Pancreas (tissue), 10 donors: ENCODE data around the gene RTEL1. TPM values are rescaled to one million over a fixed set of nuclear protein-coding genes. Genes with fewer than 3 reads are reported as not detected.

Experiments
- ATAC-seq, 4 donors: fragments of 200-7000 bp; cut with Tn5 transposase; one replicate each; pipeline versions ENCODE4 v1.8.0 to v1.9.1; 2020; ENCODE audit warnings: mild to moderate bottlenecking in 4 of 4, moderate library complexity in 4 of 4
- DNase-seq, 6 donors: peaks; one replicate each; pipeline ENCODE4 v3.0.0-alpha.2; 2020
- FAIRE-seq: peaks from 2 replicates; lab custom pipeline; 2012; peaks lifted over from hg19 to GRCh38; lab: Jason Lieb, UNC
- H3K27ac ChIP-seq, 4 donors: fragments of 200-600 bp; sonication (generic); 1 replicate in 3 of 4; 2 replicates in 1 of 4; pipeline versions ENCODE4 v1.5.0 to v1.8.0; 2020
- H3K27me3 ChIP-seq, 4 donors: fragments of 200-600 bp; one replicate each; pipeline ENCODE4 v1.8.0; 2021
- H3K36me3 ChIP-seq, 3 donors: fragments of 200-600 bp; sonication (generic) in 1 of 3; one replicate each; pipeline versions ENCODE4 v1.5.0 to v1.8.0; 2020 to 2021
- H3K4me1 ChIP-seq, 3 donors: fragments of 200-600 bp; one replicate each; pipeline ENCODE4 v1.8.0; 2021
- H3K4me3 ChIP-seq, 4 donors: fragments of 200-600 bp; sonication (generic) in 2 of 4; one replicate each; pipeline versions ENCODE4 v1.5.0 to v1.8.0; 2020 to 2021
- H3K9me3 ChIP-seq, 4 donors: fragments of 200-600 bp; one replicate each; pipeline ENCODE4 v1.8.0; 2021
- CTCF ChIP-seq, 4 donors: fragments of 200-600 bp; sonication (generic) in 3 of 4; IDR thresholded peaks; one replicate each; pipeline versions ENCODE4 v1.5.0 to v1.8.0; 2021; ENCODE audit warnings: antibody characterized with exemption in 4 of 4
- WGBS, 2 donors: extraction: QIAGEN DNeasy Blood & Tissue Kit; methylation state at CpG; one replicate each; pipeline ENCODE4 v1.1.7; 2013; 5-methylcytosine and 5-hydroxymethylcytosine counted together
- intact Hi-C, 3 donors: fragments of 100-400 bp; cut with DNase I; formaldehyde crosslinking; loops; one replicate each; pipeline versions ENCODE4 v1.11.1 to v1.14.2; 2022
- polyA plus RNA-seq, 2 donors: library from polyadenylated mRNA; stranded (reverse); fragments of 200-250 nt; gene quantifications; one replicate each; pipeline ENCODE4 v1.2.3, GENCODE V29; 2013
- total RNA-seq, 6 donors: library from RNA; stranded (reverse); fragmentation: NEBNext Ultra II Directional in 4 of 6; extraction: Animal tissue kit (Norgen Biotek cat#: 25700) in 4 of 6; gene quantifications; one replicate each; pipeline versions ENCODE4 v1.2.1 to v1.2.4, GENCODE V29; 2021 to 2023
- donor health status: healthy with polysubstance abuse.
- donor health status: DM: no; HTN: no; CAD: no; lungs with moderate emphysema.
- donor health status: DM: no; HTN: no; CAD: no.
- donor health status: control.
- donor health status: control.
- donor health status: Bipolar disorder and iron deficiency.
- donor health status: DM: yes; HTN: yes; CAD: no.
- donor health status: DM: no; HTN: no; CAD: no.
- donor health status: DM: no; HTN: no; CAD: no.
- donor health status: DM: yes; HTN: yes; CAD: no.

The RTEL1 gene
- total and polyA plus RNA-seq, 8 donors: 10.5 to 36.6 (median 15.0) TPM

GRCh38 chr20:63708301-63709148, 50.4 kb downstream of the RTEL1 start:
- H3K27me3 ChIP-seq: no peaks in the 10 kb centered on the region
- whole genome bisulfite sequencing, 2 donors: 18 to 20% methylated on average over 57 to 67 of the region's 67 CpGs
- ATAC-seq (peak in 1 of 4 donors; percentile 1), DNase-seq (peak in 5 of 6 donors; percentile 9 to 83 (median 33)), FAIRE-seq (no peak)
- no peaks in the 10 kb centered on the region for H3K9me3 ChIP-seq
- H3K27ac ChIP-seq: peak overlapping the region in 3 of 4 donors; percentile 71 to 73 (median 72)
- H3K36me3 ChIP-seq: peaks cover 4 to 9% (median 5%) of the 10 kb centered on the region in 3 donors
- intact Hi-C loops: no loop called here
- H3K4me1 ChIP-seq: peaks cover 0 to 16% (median 6%) of the 10 kb centered on the region in 3 donors
- TF ChIP-seq CTCF (IDR thresholded peaks at IDR 0.05): no peak
- peak overlapping the region; percentile 62 to 97 (median 77) for H3K4me3 ChIP-seq

GRCh38 chr20:63709149-63709527, 51.0 kb downstream of the RTEL1 start:
- Histone ChIP-seq H3K9me3 (no peaks in the 10 kb centered on the region), H3K27ac (no peak overlapping the region), H3K36me3 (peaks cover 4 to 9% (median 5%) of the 10 kb centered on the region in 3 donors), H3K27me3 (no peaks in the 10 kb centered on the region), H3K4me1 (peaks cover 0 to 16% (median 6%) of the 10 kb centered on the region in 3 donors), H3K4me3 (peak overlapping the region in 1 of 4 donors; percentile 97)
- DNase-seq (peak in 1 of 6 donors; percentile 18), ATAC-seq (no peak), FAIRE-seq (no peak)
- 84 to 92% methylated on average over 17 of the region's 17 CpGs for WGBS, 2 donors
- intact Hi-C loops: no loop called here
- no peak for TF ChIP-seq CTCF (IDR thresholded peaks at IDR 0.05)

- no peak for TF ChIP-seq CTCF (IDR thresholded peaks at IDR 0.05)
- intact Hi-C loops: no loop called here
- no peak overlapping the region for H3K27ac ChIP-seq
- no peaks in the 10 kb centered on the region for H3K27me3 ChIP-seq
- H3K4me1 ChIP-seq: peaks cover 0 to 15% (median 6%) of the 10 kb centered on the region in 3 donors
- H3K4me3 ChIP-seq: no peak overlapping the region
- no peak for ATAC-seq
- DNase-seq: no peak
- FAIRE-seq: no peak
- peaks cover 2 to 5% (median 4%) of the 10 kb centered on the region in 3 donors for H3K36me3 ChIP-seq
- no peaks in the 10 kb centered on the region for H3K9me3 ChIP-seq
- 81% methylated on average over 12 of the region's 12 CpGs for WGBS, 2 donors
Measured at GRCh38 chr20:63711085-63711645, 53.1 kb downstream of the RTEL1 start.

- DNase-seq: no peak
- intact Hi-C loops: no loop called here
- no peak overlapping the region for H3K27ac ChIP-seq
- FAIRE-seq: no peak
- no peak for ATAC-seq
- no peaks in the 10 kb centered on the region for H3K9me3 ChIP-seq
- no peak overlapping the region for H3K4me3 ChIP-seq
- TF ChIP-seq CTCF (IDR thresholded peaks at IDR 0.05): no peak
- no peaks in the 10 kb centered on the region for H3K27me3 ChIP-seq
- WGBS, 2 donors: 93 to 98% methylated on average over 1 of the region's 1 CpG
- peaks cover 0 to 10% (median 0%) of the 10 kb centered on the region in 3 donors for H3K4me1 ChIP-seq
- H3K36me3 ChIP-seq: peaks cover 2 to 5% (median 4%) of the 10 kb centered on the region in 3 donors
Measured at GRCh38 chr20:63712191-63712590, 54.1 kb downstream of the RTEL1 start.
